Measurements from ENCODE around the gene CACNB4. TPM values are rescaled to one million over a fixed set of nuclear protein-coding genes. Genes with fewer than 3 reads are reported as not detected.

CACNB4 gene
- total and polyA plus RNA-seq, 9 of the 15 experiments (the other 6 are each of a cell fraction or from before 2014, with no cell fraction given), result 0.01 to 0.20 (median 0.04) TPM; not detected in 1

DNA sequence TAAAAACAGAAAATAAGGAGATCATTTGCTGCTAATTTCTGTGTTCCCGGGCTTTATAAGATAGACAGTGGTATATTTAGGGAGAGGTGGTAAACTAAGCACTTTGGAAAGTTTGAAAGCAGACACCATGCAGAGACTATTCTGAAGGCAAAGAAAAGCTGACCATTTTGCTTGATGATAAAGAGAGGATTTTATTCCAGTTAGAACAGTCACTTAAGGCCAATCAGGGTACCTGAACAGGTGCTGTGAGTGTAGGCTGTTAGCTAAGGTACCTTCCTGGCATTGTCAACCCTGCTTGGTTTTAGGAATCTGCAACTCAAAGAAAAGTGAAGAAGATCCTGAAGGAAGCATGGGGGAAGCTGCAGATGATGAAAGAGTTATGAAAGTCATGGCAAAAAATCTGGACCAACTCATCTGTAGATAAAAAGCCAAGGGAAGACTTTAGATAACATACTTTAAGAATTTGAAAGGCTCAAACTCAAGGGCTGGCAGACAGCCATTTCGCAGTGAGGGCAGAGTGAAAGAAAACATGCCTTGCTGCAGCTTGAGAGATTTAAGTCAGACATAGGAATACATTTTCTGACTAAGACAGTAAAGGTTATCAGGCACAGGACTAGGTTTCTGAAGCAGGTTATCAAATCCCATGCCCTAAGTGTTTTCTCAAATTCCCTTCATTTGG is 190.5 kb downstream of the CACNB4 start (continued):
- TF ChIP-seq SMARCA4 (IDR thresholded peaks at IDR 0.05) (peak; percentile 80; the same call in 1 of the 2 replicates), HDAC2 (IDR thresholded peaks at IDR 0.05) (peak; percentile 94), CBFA2T2 (conservative IDR thresholded peaks at IDR 0.05) (peak; percentile 50), KLF16 (IDR thresholded peaks at IDR 0.05) (peak; percentile 61; the same call in 1 of the 2 replicates), SMARCC2 (IDR thresholded peaks at IDR 0.05; ENCODE audit: low read depth) (peak; percentile 55; the same call in 1 of the 2 replicates), NFRKB (IDR thresholded peaks at IDR 0.05; ENCODE audit: low read depth) (no peak), GABPA (tag; conservative IDR thresholded peaks at IDR 0.05; ENCODE audit: low read depth) (0 out of 2 replicates have a peak, but pooled peaks have one; percentile 25), MTA1 (IDR thresholded peaks at IDR 0.05; ENCODE audit: borderline replicate concordance) (peak; percentile 66; the same call in 1 of the 2 replicates), ARID1B (IDR thresholded peaks at IDR 0.05) (peak; percentile 85), ZNF644 (tag; IDR thresholded peaks at IDR 0.05; ENCODE audit: low read depth) (peak; percentile 52; the same call in 1 of the 2 replicates), ZEB2 (IDR thresholded peaks at IDR 0.05) (peak; percentile 74; the same call in 1 of the 2 replicates), ATF7 (IDR thresholded peaks at IDR 0.05) (peak; percentile 82), EP400 (IDR thresholded peaks at IDR 0.05) (peak; percentile 72), FOXJ2 (tag; IDR thresholded peaks at IDR 0.05) (peak; percentile 82), ZNF217 (CRISPR knock-in tag; IDR thresholded peaks at IDR 0.05) (no peak), ZNF699 (CRISPR knock-in tag; IDR thresholded peaks at IDR 0.05; ENCODE audit: insufficient replicate concordance) (no peak)
- TF ChIP-seq, protein P1, sequence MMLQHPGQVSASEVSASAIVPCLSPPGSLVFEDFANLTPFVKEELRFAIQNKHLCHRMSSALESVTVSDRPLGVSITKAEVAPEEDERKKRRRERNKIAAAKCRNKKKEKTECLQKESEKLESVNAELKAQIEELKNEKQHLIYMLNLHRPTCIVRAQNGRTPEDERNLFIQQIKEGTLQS (IDR thresholded peaks at IDR 0.05), result peak; percentile 86; the same call in 1 of the 2 replicates
- TF ChIP-seq, protein P1 (CRISPR knock-in tag; conservative IDR thresholded peaks at IDR 0.05), result no peak
- TF ChIP-seq, protein P2, sequence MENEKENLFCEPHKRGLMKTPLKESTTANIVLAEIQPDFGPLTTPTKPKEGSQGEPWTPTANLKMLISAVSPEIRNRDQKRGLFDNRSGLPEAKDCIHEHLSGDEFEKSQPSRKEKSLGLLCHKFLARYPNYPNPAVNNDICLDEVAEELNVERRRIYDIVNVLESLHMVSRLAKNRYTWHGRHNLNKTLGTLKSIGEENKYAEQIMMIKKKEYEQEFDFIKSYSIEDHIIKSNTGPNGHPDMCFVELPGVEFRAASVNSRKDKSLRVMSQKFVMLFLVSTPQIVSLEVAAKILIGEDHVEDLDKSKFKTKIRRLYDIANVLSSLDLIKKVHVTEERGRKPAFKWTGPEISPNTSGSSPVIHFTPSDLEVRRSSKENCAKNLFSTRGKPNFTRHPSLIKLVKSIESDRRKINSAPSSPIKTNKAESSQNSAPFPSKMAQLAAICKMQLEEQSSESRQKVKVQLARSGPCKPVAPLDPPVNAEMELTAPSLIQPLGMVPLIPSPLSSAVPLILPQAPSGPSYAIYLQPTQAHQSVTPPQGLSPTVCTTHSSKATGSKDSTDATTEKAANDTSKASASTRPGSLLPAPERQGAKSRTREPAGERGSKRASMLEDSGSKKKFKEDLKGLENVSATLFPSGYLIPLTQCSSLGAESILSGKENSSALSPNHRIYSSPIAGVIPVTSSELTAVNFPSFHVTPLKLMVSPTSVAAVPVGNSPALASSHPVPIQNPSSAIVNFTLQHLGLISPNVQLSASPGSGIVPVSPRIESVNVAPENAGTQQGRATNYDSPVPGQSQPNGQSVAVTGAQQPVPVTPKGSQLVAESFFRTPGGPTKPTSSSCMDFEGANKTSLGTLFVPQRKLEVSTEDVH (IDR thresholded peaks at IDR 0.05; ENCODE audit: low read depth, partially characterized antibody), result no peak
- TF ChIP-seq, protein P3, sequence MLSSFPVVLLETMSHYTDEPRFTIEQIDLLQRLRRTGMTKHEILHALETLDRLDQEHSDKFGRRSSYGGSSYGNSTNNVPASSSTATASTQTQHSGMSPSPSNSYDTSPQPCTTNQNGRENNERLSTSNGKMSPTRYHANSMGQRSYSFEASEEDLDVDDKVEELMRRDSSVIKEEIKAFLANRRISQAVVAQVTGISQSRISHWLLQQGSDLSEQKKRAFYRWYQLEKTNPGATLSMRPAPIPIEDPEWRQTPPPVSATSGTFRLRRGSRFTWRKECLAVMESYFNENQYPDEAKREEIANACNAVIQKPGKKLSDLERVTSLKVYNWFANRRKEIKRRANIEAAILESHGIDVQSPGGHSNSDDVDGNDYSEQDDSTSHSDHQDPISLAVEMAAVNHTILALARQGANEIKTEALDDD (IDR thresholded peaks at IDR 0.05), result peak; percentile 75
- TF ChIP-seq, protein P4, sequence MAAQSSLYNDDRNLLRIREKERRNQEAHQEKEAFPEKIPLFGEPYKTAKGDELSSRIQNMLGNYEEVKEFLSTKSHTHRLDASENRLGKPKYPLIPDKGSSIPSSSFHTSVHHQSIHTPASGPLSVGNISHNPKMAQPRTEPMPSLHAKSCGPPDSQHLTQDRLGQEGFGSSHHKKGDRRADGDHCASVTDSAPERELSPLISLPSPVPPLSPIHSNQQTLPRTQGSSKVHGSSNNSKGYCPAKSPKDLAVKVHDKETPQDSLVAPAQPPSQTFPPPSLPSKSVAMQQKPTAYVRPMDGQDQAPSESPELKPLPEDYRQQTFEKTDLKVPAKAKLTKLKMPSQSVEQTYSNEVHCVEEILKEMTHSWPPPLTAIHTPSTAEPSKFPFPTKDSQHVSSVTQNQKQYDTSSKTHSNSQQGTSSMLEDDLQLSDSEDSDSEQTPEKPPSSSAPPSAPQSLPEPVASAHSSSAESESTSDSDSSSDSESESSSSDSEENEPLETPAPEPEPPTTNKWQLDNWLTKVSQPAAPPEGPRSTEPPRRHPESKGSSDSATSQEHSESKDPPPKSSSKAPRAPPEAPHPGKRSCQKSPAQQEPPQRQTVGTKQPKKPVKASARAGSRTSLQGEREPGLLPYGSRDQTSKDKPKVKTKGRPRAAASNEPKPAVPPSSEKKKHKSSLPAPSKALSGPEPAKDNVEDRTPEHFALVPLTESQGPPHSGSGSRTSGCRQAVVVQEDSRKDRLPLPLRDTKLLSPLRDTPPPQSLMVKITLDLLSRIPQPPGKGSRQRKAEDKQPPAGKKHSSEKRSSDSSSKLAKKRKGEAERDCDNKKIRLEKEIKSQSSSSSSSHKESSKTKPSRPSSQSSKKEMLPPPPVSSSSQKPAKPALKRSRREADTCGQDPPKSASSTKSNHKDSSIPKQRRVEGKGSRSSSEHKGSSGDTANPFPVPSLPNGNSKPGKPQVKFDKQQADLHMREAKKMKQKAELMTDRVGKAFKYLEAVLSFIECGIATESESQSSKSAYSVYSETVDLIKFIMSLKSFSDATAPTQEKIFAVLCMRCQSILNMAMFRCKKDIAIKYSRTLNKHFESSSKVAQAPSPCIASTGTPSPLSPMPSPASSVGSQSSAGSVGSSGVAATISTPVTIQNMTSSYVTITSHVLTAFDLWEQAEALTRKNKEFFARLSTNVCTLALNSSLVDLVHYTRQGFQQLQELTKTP (IDR thresholded peaks at IDR 0.05; ENCODE audit: low read depth in 1 of 2, partially characterized antibody in 2 of 2), result peak in 1 of 2 experiments; percentile 73

Data from K562 (cell line).